ENCODE measurements around the gene MAG. TPM values are rescaled to one million over a fixed set of nuclear protein-coding genes. Genes with fewer than 3 reads are reported as not detected.

Gene MAG
- total RNA-seq, 4 donors from 2014 or later: 0.65 to 2.4 (median 1.2) TPM; not detected in 1

GRCh38 chr19:35310331-35310730 lies 18.4 kb downstream of the MAG start:
- intact Hi-C loops (cut with DNase I): no loop called here
- Histone ChIP-seq H3K9me3 (no peaks in the 10 kb centered on the region), H3K27ac (replicated peaks in 1 of 4) (no peak overlapping the region), H3K4me1 (no peaks in the 10 kb centered on the region), H3K36me3 (no peaks in the 10 kb centered on the region), H3K27me3 (peaks cover 0 to 62% (median 0%) of the 10 kb centered on the region in 4 donors), H3K4me3 (no peak overlapping the region)
- no peak for TF ChIP-seq CTCF (IDR thresholded peaks at IDR 0.05)
- TF ChIP-seq POLR2AphosphoS5 (IDR thresholded peaks at IDR 0.05): no peak
- TF ChIP-seq POLR2A (IDR thresholded peaks at IDR 0.05; ENCODE audit: low read depth): no peak
- no peak for TF ChIP-seq EP300 (IDR thresholded peaks at IDR 0.05)
- no peak for DNase-seq (ENCODE audit: extremely low spot score)
- WGBS: 90% methylated on average over 10 of the region's 12 CpGs

- WGBS: 96% methylated on average over 10 of the region's 10 CpGs
- H3K27ac ChIP-seq (replicated peaks in 1 of 4): no peak overlapping the region
- no peak overlapping the region for H3K4me3 ChIP-seq
- TF ChIP-seq POLR2AphosphoS5 (IDR thresholded peaks at IDR 0.05): no peak
- TF ChIP-seq CTCF (IDR thresholded peaks at IDR 0.05): no peak
- TF ChIP-seq EP300 (IDR thresholded peaks at IDR 0.05): no peak
- no peak for TF ChIP-seq POLR2A (IDR thresholded peaks at IDR 0.05; ENCODE audit: low read depth)
- peaks cover 0 to 64% (median 0%) of the 10 kb centered on the region in 4 donors for H3K27me3 ChIP-seq
- intact Hi-C loops (cut with DNase I): no loop called here
- no peak for DNase-seq (ENCODE audit: extremely low spot score)
- H3K9me3 ChIP-seq: no peaks in the 10 kb centered on the region
- H3K4me1 ChIP-seq: no peaks in the 10 kb centered on the region
- no peaks in the 10 kb centered on the region for H3K36me3 ChIP-seq
These were observed 19.0 kb downstream of the MAG start for GRCh38 chr19:35310811-35311465.

GRCh38 chr19:35311901-35312665 lies 20.1 kb downstream of the MAG start:
- intact Hi-C loops (cut with DNase I): no loop called here
- WGBS: 83% methylated on average over 20 of the region's 21 CpGs
- TF ChIP-seq POLR2AphosphoS5 (IDR thresholded peaks at IDR 0.05) (no peak), EP300 (IDR thresholded peaks at IDR 0.05) (no peak), POLR2A (IDR thresholded peaks at IDR 0.05; ENCODE audit: low read depth) (no peak), CTCF (IDR thresholded peaks at IDR 0.05) (no peak)
- H3K27me3 ChIP-seq: peaks cover 0 to 62% (median 0%) of the 10 kb centered on the region in 4 donors
- no peak overlapping the region for H3K27ac ChIP-seq (replicated peaks in 1 of 4)
- H3K4me3 ChIP-seq: no peak overlapping the region
- H3K9me3 ChIP-seq: no peaks in the 10 kb centered on the region
- H3K36me3 ChIP-seq: no peaks in the 10 kb centered on the region
- no peaks in the 10 kb centered on the region for H3K4me1 ChIP-seq
- DNase-seq (ENCODE audit: extremely low spot score): no peak

- no peak overlapping the region for H3K27ac ChIP-seq (replicated peaks in 1 of 4)
- 35% methylated on average over 3 of the region's 7 CpGs for WGBS
- intact Hi-C loops (cut with DNase I): no loop called here
These were observed 21.6 kb downstream of the MAG start for GRCh38 chr19:35313587-35313986.

More at GRCh38 chr19:35313587-35313986, 21.6 kb downstream of the MAG start:
- no peaks in the 10 kb centered on the region for H3K9me3 ChIP-seq
- no peaks in the 10 kb centered on the region for H3K36me3 ChIP-seq
- DNase-seq (ENCODE audit: extremely low spot score): no peak
- no peak overlapping the region for H3K4me3 ChIP-seq
- peaks cover 0 to 2% (median 0%) of the 10 kb centered on the region in 4 donors for H3K4me1 ChIP-seq
- H3K27me3 ChIP-seq: peaks cover 0 to 61% (median 0%) of the 10 kb centered on the region in 4 donors
- TF ChIP-seq POLR2AphosphoS5 (IDR thresholded peaks at IDR 0.05): no peak
- TF ChIP-seq CTCF (IDR thresholded peaks at IDR 0.05): no peak
- no peak for TF ChIP-seq POLR2A (IDR thresholded peaks at IDR 0.05; ENCODE audit: low read depth)
- no peak for TF ChIP-seq EP300 (IDR thresholded peaks at IDR 0.05)

Measured in esophagus muscularis mucosa (tissue), 4 donors.